Cardiac fibroblast (primary cell): Measurements from ENCODE around the gene IP6K2.
"Not testable (repeated sequence)": the region's sequence is repeated elsewhere in the genome, so short reads cannot be mapped to it uniquely, and the experiment has no call there.

Source experiments
- DNase-seq, 2 donors: peaks; one replicate each; pipeline versions ENCODE4 v3.0.0 to v3.0.0-alpha.2; 2010; ENCODE audit warnings: low read depth in 2 of 2
- H3K4me3 ChIP-seq, 2 donors: replicated peaks in 1 of 2; 1 replicate in 1 of 2; 2 replicates in 1 of 2; pipeline ENCODE4 v1.5.1; 2011; ENCODE audit warnings: low read depth in 2 of 2, low read length in 2 of 2, mild to moderate bottlenecking in 2 of 2, moderate library complexity in 1 of 2
- CTCF ChIP-seq: IDR thresholded peaks from one replicate; pipeline ENCODE4 v1.5.1; 2011; ENCODE audit warnings: low read depth, mild to moderate bottlenecking, low read length, inconsistent platforms

IP6K2 gene

GRCh38 chr3:48750856-48751255 lies 33.8 kb upstream of the IP6K2 start:
- TF ChIP-seq CTCF = no peak
- H3K4me3 ChIP-seq = no peak overlapping the region
- DNase-seq = no peak

GRCh38 chr3:48748754-48749153 lies 31.7 kb upstream of the IP6K2 start:
- no peak for DNase-seq
- no peak overlapping the region for H3K4me3 ChIP-seq
- no peak for TF ChIP-seq CTCF

- no peak for DNase-seq
- no peak overlapping the region for H3K4me3 ChIP-seq
These were observed 30.7 kb upstream of the IP6K2 start for GRCh38 chr3:48747706-48748105.

GRCh38 chr3:48747015-48747615 lies 30.1 kb upstream of the IP6K2 start:
- DNase-seq = peak in 1 of 2 donors; percentile 67
- no peak overlapping the region for H3K4me3 ChIP-seq
- no peak for TF ChIP-seq CTCF

More at GRCh38 chr3:48747706-48748105, 30.7 kb upstream of the IP6K2 start:
- no peak for TF ChIP-seq CTCF

- DNase-seq = no peak
- no peak overlapping the region for H3K4me3 ChIP-seq
- no peak for TF ChIP-seq CTCF
These were observed 26.8 kb upstream of the IP6K2 start for GRCh38 chr3:48743773-48744172.

- DNase-seq, H3K4me3 ChIP-seq: not testable (repeated sequence)
These were observed 24.2 kb upstream of the IP6K2 start for GRCh38 chr3:48741226-48741625.

- H3K4me3 ChIP-seq = peak overlapping the region in 1 of 2 donors; percentile 2
- peak; percentile 91 for TF ChIP-seq CTCF
- peak; percentile 78 to 95 for DNase-seq
These were observed 23.2 kb upstream of the IP6K2 start for GRCh38 chr3:48739955-48740823.
